ENCODE data around the gene SLCO2B1. TPM values are rescaled to one million over a fixed set of nuclear protein-coding genes. Genes with fewer than 3 reads are reported as not detected.

The SLCO2B1 gene
- polyA plus RNA-seq, 1 donor: 8.2 TPM

DNA sequence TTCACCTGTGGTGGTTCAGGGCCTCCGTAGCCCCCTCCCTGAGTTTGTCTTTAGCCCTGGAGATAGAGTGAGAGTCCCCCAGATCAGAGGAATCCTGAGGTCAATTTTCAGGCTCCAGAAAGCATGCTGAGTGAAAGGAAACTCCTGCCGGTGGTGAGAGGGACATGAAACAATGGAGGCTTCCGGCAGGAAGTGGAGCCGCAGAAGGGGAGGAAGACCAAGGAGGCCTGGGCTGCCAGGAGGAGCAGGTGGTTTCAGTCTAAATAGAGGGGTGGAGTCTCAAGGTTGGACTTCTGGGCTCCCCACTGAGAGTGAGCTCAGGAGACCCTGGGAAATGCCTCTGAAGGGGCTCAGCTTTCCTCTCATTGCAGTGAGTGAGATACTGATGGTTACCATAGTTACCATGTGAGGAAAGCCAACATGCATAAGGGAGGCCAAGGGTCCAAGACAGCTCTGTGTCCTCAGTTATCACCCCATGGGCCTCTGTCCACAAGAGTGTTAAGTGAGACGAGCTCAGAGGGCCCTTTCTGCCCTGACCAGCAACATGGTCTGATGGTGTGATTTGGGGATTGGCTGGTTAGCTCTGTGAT lies 10.7 kb downstream of the SLCO2B1 start:
- no peak for DNase-seq

DNA sequence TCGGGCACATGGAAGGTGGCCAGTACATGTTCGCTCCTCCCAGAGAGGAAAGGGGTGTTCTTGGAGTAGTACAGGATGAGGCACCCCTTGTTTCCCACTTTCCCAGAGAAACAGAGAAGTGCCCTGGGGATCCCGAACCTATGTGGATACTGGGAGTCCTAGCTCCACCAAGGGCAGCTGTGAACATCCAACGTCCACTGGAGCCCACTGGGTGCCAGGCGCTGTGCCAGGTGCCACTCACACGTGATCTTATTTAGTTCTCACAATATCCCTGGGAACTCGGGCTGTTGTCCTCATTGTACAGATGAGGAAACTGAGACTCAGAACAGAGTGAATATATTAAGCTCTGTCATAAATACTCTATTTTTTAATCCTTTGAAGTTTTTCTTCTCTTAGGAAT lies 12.0 kb downstream of the SLCO2B1 start:
- DNase-seq: no peak

DNA sequence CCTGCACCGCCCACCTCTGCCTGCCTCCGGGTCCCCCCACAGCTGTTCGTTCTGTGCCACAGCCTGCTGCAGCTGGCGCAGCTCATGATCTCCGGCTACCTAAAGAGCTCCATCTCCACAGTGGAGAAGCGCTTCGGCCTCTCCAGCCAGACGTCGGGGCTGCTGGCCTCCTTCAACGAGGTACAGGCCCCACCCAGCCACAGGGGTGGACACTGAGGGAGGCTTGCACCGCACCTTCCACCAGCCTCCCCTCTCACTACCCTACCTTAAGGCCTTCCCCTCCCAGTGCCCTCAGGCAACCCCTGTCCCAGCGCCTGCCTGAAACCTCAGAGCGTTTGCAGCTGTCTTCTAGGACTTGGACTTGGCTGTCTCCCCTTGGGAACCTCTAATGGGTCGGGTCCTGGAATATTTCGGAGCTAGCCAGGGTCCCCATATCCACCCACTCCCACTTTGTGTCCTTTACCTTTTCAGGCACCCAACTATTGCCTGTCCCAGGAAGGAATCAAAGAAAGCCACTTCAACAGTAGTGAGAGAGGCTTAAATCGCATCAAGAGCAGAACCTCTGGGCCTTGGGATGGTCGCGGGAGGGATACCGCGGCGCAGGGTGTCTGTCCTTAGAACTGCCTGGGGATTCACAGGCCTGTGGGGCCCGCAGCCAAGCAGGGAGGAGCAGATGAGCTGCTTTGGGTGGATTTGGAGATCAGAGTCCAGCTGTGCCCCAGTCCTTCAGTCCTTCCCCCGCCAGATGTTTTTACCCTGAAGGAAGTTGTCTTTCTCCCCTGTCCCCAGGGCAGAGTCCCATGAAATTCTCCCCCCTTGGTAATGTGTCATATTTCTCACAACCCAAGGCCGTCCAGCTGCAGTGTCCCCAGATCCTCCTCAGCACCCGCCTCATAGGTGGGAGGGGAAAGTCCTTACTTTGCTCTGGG lies 13.3 kb downstream of the SLCO2B1 start:
- no peak for DNase-seq

DNA sequence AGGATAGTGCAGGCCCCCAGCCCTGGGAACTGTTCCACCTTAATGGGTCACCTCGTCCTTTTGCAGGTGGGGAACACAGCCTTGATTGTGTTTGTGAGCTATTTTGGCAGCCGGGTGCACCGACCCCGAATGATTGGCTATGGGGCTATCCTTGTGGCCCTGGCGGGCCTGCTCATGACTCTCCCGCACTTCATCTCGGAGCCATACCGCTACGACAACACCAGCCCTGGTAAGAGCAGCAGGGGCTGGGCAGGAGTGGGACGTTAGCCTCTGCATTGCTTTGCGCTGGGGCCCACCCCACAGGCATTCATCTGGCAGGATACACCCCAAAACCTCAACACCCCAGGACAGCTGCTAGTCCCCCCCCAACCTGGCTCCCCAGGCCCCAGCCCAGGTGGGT lies 14.8 kb downstream of the SLCO2B1 start:
- DNase-seq: no peak

DNA sequence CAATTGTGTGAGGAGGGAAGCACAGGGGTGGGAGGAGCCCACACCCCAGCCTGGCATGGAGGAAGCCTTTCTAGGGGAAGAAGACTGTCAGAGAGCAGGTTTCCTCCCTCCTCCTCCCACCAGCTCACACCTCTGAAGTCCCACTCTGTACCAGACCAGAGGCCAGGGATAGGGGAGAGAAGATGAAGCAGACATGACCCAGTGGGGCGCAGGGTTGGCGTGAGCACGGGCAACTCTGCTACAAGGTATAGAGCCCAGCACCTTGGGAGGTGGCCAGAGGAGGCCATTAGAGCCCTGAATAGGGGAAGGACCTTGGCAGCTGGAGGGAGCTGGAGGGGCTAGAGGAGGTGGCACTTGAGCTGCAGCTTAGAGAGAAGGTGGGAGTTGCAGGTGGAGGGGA lies 15.9 kb downstream of the SLCO2B1 start:
- no peak for DNase-seq

DNA sequence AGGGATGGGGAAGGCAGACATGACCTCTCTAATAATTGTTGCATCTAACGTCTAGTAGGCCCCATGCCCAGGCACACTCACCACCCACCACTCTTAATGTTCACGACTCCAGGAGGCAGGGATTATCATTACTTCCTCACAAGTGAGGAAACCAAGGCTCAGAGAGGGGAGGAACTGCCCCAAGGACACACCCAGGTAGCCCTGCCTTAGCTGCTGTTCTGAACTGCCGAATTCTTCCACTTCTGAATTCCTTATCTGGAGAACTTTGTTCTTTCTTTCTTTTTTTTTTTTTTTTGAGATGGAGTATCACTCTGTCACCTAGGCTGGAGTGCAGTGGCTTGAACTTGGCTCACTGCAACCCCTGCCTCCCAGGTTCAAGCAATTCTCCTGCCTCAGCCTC lies 16.7 kb downstream of the SLCO2B1 start:
- DNase-seq: no peak

DNA sequence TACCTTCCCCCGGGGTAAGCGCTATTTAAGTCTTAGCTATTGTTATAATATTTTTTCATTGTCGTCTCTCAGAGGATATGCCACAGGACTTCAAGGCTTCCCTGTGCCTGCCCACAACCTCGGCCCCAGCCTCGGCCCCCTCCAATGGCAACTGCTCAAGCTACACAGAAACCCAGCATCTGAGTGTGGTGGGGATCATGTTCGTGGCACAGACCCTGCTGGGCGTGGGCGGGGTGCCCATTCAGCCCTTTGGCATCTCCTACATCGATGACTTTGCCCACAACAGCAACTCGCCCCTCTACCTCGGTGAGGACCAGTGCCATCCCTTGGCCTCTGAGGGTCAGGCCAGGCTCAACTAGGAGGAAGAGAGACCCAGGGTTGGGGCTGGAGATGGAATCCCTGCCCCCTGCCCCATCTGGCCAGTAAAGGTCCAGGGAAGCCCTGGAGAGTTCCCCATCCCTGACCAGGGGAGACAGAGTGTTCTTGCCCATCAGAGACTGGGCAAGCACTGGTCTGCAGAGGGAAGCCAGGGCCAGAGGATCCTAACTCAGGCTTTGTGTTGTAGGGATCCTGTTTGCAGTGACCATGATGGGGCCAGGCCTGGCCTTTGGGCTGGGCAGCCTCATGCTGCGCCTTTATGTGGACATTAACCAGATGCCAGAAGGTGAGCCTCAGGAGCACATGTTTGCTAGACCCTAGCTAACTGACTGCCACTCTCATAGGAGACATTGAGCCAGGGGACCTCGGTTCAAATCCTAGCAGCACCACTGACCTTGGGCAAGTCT lies 18.4 kb downstream of the SLCO2B1 start:
- DNase-seq: no peak

DNA sequence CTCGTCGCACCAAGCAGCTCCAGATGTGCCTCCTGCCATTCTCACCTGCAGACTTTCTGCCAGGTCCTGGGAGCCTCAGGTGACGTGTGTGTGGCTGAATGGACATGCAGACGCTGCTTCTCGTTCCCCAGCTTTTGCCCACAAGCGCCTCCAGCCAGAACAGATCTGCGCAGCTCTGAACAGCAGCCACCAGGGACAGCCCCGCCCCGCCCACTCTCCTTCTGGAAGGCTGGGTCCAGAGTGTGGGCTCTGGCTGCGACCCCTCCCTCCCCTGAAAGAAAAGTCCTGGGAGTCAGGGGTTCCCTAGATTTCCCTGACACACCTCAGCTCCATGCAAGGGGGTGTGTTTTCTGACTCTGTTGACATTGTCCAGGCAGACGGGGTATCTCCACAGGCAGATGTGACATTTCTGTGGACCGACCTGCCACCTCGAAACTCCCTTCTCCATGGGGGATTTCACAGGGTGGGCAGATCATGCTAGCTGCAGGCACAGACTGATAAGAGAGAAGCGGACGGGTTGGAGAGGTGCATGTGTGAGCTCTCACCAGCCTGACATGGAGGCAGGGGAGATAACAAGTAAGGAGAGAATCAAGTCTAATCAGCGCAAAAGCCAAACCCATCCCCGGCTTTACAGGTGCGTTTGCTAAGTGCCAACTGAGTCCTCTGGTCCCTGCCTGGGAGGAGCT lies 19.8 kb downstream of the SLCO2B1 start:
- DNase-seq: no peak

DNA sequence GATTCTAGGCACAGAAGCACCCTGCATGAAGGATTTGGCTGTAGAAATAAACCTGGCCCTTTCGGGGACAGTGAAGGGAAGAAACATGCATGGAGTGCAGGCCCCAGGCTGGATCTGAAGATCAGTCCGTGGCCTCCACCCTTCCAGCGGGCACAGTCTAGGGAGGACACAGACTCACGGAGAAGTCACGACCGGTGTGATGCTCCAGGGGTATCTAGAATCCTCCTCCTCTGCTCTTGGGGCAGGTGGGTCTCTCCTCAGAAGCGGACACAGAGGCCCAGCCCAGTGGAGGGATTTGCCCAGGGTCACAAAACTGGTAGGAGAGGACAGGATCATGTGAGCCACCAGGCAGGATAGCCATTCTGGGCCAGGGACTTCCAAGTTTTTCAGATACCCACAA lies 22.4 kb downstream of the SLCO2B1 start:
- no peak for DNase-seq

DNA sequence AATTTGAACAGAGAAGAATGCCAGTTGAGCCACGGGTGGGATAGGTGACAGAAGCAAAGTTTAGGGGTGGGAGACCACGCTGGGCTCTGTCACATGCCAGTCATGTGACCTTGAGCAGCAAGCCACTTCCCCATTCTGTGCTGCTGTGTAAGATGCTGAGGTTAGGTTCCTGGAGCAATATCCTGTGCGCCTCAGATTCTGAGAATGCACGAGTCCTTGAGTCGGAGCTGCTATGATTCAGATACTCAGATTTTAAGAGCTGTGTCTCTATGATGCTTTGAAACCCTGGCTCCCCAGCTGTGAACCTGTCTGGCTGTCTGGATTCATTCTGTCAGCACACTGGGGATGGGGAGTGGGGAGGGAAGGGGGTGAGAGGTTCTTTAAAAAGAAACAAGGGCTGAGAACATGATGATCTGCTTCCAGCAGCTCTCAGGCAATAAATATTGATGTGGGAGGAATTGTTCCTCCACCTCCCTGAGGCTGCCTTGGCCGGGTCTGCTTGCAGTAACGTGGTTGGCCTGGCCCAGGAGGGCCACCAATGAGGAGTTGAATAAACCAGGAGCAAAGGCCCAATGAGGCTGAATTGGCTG lies 24.0 kb downstream of the SLCO2B1 start:
- DNase-seq: no peak

DNA sequence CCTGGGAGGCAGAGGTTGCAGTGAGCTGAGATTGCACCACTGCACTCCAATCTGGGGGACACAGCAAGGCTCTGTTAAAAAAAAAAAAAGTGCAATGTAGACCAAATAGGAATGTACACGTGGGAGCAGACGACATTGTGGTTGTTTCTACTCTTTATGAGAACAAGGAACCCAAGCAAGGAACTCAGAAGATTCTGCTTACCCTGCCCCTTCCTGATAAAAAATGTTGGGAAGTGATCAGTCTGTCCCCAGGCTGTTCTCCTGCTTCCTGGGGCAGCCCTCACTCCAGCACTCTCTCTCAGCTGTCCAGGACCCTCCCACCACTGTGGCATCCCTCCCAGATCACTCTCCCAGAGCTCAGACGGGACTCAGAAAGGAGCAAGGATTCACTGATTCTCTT lies 31.8 kb downstream of the SLCO2B1 start:
- DNase-seq: no peak

DNA sequence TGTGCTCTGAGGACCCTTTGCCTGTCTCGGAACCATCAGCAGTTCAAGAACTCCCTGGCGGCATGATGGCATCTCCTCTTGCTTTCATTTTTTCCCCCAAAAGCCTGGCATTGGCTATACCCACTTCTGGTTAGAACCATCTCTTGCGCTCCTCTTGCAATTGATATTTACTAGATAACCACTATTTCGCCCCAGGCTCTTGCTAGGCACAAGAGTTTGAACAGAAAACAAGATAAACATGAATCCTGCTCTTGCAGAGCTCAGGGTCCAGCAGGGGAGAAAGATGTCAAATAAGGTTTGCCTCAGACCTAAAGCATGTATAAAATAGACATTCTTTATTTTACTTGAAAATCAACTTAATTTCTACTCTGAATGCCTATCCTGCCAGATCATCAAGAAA lies 33.1 kb downstream of the SLCO2B1 start:
- DNase-seq: no peak

DNA sequence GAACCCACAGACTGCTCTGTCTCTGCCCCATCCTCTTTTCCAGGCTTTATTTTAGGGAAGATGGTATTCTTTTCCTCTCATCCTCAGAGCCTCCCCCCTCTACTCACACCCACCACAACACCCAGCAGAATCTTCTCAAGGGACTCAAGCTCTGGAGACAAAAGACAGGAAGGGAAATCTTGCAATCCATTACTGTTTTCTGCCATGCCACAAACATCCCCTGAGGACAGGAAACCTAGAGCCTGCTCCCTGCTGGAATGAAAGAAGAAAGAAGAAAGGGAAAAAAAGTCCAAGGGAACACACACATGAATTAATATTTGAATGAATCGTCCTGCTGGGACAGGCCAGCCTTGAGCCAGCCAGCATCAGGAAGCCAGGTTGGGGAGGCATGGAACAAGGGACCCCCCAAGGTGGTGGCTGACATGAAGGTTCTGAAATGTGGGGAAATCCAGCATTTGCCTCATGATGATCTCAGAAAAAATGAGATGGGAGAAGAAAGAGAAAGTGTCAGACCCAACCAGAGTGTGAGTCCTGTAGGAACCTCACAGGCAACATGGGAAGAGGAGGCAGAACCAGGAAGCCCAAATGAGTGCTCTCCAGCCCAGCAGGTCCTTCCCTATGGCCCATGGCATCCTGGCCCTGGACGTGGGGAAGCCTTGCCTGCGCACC lies 34.0 kb downstream of the SLCO2B1 start:
- no peak for DNase-seq

DNA sequence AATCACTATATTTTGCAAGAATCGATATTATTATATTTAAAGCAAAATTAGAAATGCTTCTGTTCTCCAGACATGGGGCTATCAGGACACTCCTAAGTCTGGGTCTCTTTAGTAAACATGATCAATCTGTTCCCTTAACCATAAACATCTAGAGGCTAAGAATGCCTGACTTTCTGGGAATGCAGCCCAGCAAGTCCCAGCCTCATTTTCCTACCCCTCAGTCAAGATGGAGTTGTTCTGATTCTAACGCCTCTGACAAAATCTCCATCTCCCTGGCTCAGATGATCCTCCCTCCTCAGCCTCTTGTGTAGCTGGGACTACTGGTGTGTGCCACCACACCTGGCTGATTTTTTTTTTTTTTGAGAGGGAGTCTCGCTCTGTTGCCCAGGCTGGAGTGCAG lies 35.0 kb downstream of the SLCO2B1 start:
- no peak for DNase-seq

DNA sequence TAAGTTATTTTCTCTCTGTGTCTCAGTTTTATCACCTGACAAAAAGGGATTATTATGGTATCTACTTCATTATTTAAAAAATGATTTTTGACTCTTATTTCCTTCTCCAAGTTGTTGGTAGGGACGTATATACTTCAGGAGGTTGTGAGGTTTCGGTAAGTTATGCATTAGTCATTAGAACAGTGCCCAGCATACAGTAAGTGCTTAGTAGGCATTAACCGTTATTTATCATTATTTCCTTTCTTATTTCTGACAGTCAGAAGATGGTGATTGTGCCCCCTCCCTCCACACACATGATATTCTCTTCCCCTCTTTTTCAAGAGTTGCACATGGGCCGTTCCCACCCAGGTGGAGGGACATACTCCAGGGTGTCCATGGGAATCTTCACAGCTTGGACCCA lies 36.1 kb downstream of the SLCO2B1 start:
- no peak for DNase-seq

DNA sequence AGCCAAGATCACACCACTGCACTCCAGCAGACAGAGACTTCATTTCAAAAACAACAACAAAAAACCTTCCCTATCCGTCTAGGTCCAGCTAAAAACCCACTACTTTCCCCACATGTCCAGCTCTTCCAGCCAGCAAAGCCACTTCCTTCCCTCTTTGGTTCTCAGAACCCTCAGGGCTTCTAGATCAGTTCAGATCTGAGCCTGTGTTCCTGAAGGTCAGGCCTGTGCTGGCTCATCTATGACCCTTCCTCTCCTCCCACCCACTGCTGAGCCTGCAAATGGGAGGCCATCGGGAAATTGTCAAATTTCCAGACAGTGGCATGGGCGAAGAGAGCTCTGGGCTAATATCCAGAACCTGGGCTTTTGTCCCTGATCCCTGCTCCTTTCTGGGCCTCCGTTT lies 37.8 kb downstream of the SLCO2B1 start:
- DNase-seq: no peak

DNA sequence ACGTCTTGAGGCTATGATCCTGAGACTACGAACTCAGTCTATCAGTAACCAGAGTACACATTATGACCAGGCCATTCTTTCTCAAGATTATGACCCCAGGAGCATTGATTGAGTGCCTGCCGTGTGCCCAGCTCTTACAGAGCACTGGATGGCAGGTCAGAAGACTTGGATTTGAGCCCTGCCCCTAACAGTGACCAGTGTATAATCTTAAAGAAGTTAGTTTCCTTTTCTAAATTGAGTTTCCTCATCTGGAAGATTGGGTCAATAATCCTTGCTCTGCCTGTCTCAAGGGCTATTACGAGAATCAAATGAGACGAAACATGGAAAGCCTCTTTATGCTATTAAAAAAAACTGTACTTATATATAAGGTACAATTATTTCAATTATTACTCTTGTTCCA lies 38.2 kb downstream of the SLCO2B1 start:
- no peak for DNase-seq

DNA sequence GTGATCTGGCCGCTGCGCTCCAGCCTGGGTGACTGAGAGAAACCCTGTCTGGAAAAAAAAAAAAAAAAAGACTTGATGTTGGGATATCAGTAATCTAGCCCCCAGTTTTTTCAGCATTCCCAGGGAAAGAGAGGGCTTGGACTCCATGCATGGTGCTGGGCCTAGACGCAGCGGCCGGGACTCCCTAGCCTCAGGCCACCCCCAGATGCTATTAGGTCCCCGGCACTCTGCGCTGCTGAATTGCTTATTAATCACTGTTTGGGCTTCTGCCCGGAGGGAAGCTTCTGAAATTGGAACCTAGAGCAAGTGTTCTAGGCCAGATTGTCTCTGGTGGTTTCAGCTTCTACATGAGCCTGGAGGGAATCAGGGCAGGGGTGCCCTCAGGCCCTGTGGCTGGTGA lies 39.0 kb downstream of the SLCO2B1 start:
- DNase-seq: no peak

DNA sequence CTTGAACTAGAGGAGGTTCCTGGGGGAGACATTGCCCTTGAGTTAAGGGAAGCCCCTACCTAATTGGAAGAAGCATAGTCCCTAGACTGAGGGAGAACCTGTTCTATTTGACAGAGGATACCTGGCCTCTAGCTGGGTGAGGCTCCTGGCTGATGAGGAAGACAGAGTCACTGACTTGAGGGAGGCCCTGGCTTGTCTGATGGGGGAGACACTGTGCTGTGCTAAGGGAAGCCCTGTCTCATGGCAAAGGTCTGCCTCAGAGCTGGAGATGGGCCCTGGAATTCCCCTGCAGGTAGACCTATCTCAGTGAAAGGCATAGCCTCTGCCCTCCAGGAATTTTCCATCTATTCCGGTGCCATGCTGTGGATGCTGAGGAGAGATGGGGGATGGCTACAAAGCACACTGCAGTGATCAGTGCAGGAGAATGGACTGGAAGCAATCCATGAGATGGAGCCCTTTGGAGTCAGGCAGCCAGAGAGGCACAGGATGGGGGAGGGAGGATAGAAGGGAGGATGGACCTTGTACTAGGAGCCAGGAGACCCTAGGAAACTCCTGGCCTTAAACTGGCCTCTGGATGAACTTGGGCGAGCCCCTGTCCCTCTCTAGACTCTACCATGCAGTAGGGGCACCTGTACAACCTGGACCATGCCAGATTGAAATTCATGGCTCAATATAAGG lies 39.9 kb downstream of the SLCO2B1 start:
- DNase-seq: no peak

DNA sequence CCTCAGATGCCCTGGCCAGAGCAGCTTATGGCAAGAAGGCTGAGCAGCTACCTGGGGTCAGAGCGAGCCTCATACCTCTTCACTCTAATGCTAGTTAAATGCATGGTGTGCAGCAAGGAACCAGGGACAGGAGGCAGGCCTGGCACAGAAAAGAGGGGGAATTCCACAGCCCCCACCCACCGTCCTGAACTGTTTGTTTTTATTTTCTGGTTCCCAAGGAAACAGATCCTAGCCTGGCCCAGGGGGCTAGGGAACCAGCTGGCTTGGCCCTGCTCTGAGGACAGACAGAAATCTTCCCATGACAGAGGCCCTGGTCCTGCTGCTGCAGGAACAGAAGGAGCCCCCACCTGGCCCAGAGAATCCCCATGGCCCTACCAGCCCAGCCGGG lies 40.4 kb downstream of the SLCO2B1 start:
- DNase-seq: peak; percentile 35

DNA sequence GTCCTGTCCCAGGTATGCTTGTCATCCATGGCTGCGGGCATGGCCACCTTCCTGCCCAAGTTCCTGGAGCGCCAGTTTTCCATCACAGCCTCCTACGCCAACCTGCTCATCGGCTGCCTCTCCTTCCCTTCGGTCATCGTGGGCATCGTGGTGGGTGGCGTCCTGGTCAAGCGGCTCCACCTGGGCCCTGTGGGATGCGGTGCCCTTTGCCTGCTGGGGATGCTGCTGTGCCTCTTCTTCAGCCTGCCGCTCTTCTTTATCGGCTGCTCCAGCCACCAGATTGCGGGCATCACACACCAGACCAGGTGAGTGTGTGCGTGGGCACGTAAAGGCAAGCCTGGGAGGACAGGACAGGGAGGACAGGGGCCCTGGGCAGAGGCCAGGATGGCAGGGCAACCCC lies 42.4 kb downstream of the SLCO2B1 start:
- no peak for DNase-seq

Measured in left kidney (tissue), 2 donors.